Measurements from ENCODE around the gene PSMD6. TPM values are rescaled to one million over a fixed set of nuclear protein-coding genes. Genes with fewer than 3 reads are reported as not detected.

Gene PSMD6
- total and polyA plus RNA-seq, 4 experiments from 2014 or later: 65.7 to 152 (median 97.3) TPM

GRCh38 chr3:64046996-64047594 lies 23.8 kb upstream of the PSMD6 start:
- Histone ChIP-seq H3K27me3 (ENCODE audit: insufficient read depth, low read length) (no peaks in the 10 kb centered on the region), H3K27ac (ENCODE audit: low read depth, low read length) (no peak overlapping the region), H3K4me3 (ENCODE audit: low read length in 2 of 2) (no peak overlapping the region), H3K4me1 (ENCODE audit: insufficient read depth, low read length) (no peaks in the 10 kb centered on the region), H3K9me3 (ENCODE audit: control insufficient read depth in 1 of 2, low read length in 2 of 2) (no peaks in the 10 kb centered on the region), H3K36me3 (ENCODE audit: insufficient read depth, low read length) (no peaks in the 10 kb centered on the region)
- Mint-ChIP-seq H3K4me3 (no peak overlapping the region), H3K9me3 (peaks cover 0 to 2% (median 0%) of the 10 kb centered on the region in 8 donors), H3K27me3 (peaks cover 22 to 30% of the 10 kb centered on the region in 2 donors), H3K4me1 (peaks cover 0 to 4% (median 1%) of the 10 kb centered on the region in 4 donors), H3K36me3 (no peaks in the 10 kb centered on the region), H3K27ac (no peak overlapping the region)
- CTCF ChIA-PET (ENCODE audit: partially characterized antibody): interaction anchor here (2.1 kb wide), 1 partner anchor 16 kb away, joined by 5 read pairs; no protein-coding TSS in a partner anchor
- no peak for DNase-seq
- POLR2A ChIA-PET (ENCODE audit: partially characterized antibody): no interaction called here
- intact Hi-C loops (cut with micrococcal nuclease): no loop called here

DNA sequence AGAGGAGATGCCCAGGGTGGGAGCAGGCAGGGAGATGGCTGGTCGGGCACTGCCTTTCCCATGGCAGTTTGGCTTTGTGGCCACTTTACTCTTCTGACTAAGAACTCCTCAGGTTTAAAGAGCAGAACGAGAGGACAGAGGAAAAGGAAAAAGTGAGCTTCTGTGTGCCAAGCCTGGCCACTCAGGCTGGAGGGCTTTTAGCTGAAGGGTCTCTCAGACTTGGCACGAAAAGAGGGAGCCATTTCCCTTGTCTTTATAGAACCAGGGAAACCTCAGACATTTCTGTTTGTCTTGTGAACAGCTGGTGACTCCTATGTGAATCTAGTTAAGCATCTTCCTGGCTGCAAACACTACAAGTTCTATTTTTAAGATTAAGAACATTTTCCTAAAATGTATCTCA lies 23.3 kb upstream of the PSMD6 start:
- Histone ChIP-seq H3K27ac (ENCODE audit: low read depth, low read length) (no peak overlapping the region), H3K36me3 (ENCODE audit: insufficient read depth, low read length) (no peaks in the 10 kb centered on the region), H3K27me3 (ENCODE audit: insufficient read depth, low read length) (no peaks in the 10 kb centered on the region), H3K4me3 (ENCODE audit: low read length in 2 of 2) (no peak overlapping the region), H3K9me3 (ENCODE audit: control insufficient read depth in 1 of 2, low read length in 2 of 2) (no peaks in the 10 kb centered on the region), H3K4me1 (ENCODE audit: insufficient read depth, low read length) (no peaks in the 10 kb centered on the region)
- peaks cover 0 to 2% (median 0%) of the 10 kb centered on the region in 8 donors for H3K9me3 Mint-ChIP-seq
- no peak overlapping the region for H3K27ac Mint-ChIP-seq
- peaks cover 24 to 33% of the 10 kb centered on the region in 2 donors for H3K27me3 Mint-ChIP-seq
- no peak for DNase-seq
- no peaks in the 10 kb centered on the region for H3K36me3 Mint-ChIP-seq
- peaks cover 0 to 4% (median 1%) of the 10 kb centered on the region in 4 donors for H3K4me1 Mint-ChIP-seq
- H3K4me3 Mint-ChIP-seq: no peak overlapping the region
- intact Hi-C loops (cut with micrococcal nuclease): no loop called here
- POLR2A ChIA-PET (ENCODE audit: partially characterized antibody): no interaction called here
- CTCF ChIA-PET (ENCODE audit: partially characterized antibody): no interaction called here

DNA sequence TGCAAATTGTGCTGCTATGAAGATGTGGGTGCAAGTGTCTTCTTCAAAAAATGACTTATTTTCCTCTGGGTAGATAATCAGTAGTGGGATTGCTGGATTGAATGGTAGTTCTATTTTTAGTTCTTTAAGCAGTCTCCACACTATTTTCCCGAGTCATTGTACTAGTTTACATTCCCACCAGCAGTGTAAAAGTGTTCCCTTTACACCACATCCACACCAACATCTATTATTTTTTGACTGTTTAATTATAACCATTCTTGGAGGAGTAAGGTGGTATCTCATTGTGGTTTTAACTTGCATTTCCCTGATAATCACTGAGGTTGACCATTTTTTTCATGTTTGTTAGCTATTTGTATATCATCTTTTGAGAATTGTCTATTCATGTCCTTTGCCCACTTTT lies 19.7 kb upstream of the PSMD6 start:
- no peak for DNase-seq
- peaks cover 22 to 27% of the 10 kb centered on the region in 2 donors for H3K27me3 Mint-ChIP-seq
- H3K36me3 ChIP-seq (ENCODE audit: insufficient read depth, low read length): no peaks in the 10 kb centered on the region
- H3K27ac ChIP-seq (ENCODE audit: low read depth, low read length): no peak overlapping the region
- H3K9me3 Mint-ChIP-seq: peaks cover 0 to 2% (median 0%) of the 10 kb centered on the region in 8 donors
- no peaks in the 10 kb centered on the region for H3K9me3 ChIP-seq (ENCODE audit: control insufficient read depth in 1 of 2, low read length in 2 of 2)
- no peak overlapping the region for H3K4me3 ChIP-seq (ENCODE audit: low read length in 2 of 2)
- ChIA-PET POLR2A (ENCODE audit: partially characterized antibody) (no interaction called here), CTCF (ENCODE audit: partially characterized antibody) (interaction anchor here (0.8 to 1.2 kb wide), 2 partner anchors 13 to 19 kb away, joined by 3 read pairs; no protein-coding TSS in a partner anchor)
- H3K27me3 ChIP-seq (ENCODE audit: insufficient read depth, low read length): no peaks in the 10 kb centered on the region
- peaks cover 0 to 4% (median 0%) of the 10 kb centered on the region in 4 donors for H3K4me1 Mint-ChIP-seq
- no peaks in the 10 kb centered on the region for H3K4me1 ChIP-seq (ENCODE audit: insufficient read depth, low read length)
- H3K27ac Mint-ChIP-seq: no peak overlapping the region
- intact Hi-C loops (cut with micrococcal nuclease): no loop called here
- no peaks in the 10 kb centered on the region for H3K36me3 Mint-ChIP-seq
- H3K4me3 Mint-ChIP-seq: no peak overlapping the region

DNA sequence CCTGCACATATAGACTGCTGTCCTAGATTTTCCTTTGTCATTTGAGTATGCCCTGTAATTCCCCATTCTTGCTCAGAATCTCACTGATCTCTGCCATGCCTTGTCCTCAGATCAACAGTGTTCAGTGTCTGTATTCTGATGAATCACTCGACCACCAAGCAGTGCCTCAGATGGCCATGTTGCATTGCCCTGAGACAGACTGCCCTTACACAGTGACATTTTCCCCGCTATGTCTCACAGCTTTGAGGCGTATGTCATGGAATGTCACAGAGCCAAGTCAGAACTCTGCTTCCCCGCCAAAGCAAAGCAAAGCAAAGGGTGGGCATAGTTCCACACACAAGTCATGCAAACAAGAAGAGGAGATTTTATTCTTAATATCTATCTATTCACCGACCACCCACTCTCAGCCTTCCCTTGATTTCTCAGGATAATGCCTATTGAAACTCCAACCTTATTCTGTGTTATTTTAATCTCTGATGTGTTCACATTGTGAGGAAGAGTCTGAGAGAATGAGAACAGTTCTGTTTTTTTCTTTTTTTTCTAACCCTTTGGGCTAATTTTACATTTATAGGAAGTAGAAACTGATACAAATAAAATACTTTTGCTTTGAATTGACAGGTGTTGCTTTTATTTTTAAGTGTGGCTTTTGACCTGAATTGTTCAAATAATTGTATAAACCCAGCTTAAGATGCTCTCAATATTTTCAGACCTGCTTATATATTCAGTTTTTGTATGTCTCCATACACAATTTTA lies 16.9 kb upstream of the PSMD6 start:
- no peak overlapping the region for H3K4me3 Mint-ChIP-seq
- intact Hi-C loops (cut with micrococcal nuclease): no loop called here
- Histone ChIP-seq H3K27ac (ENCODE audit: low read depth, low read length) (no peak overlapping the region), H3K27me3 (ENCODE audit: insufficient read depth, low read length) (no peaks in the 10 kb centered on the region), H3K9me3 (ENCODE audit: control insufficient read depth in 1 of 2, low read length in 2 of 2) (no peaks in the 10 kb centered on the region), H3K4me3 (ENCODE audit: low read length in 2 of 2) (no peak overlapping the region), H3K4me1 (ENCODE audit: insufficient read depth, low read length) (no peaks in the 10 kb centered on the region), H3K36me3 (ENCODE audit: insufficient read depth, low read length) (no peaks in the 10 kb centered on the region)
- POLR2A ChIA-PET (ENCODE audit: partially characterized antibody): no interaction called here
- no peaks in the 10 kb centered on the region for H3K36me3 Mint-ChIP-seq
- no peak overlapping the region for H3K27ac Mint-ChIP-seq
- peaks cover 0 to 3% (median 0%) of the 10 kb centered on the region in 4 donors for H3K4me1 Mint-ChIP-seq
- peaks cover 0 to 2% (median 0%) of the 10 kb centered on the region in 8 donors for H3K9me3 Mint-ChIP-seq
- CTCF ChIA-PET (ENCODE audit: partially characterized antibody): interaction anchor here (3.5 kb wide), 1 partner anchor 17 kb away, joined by 11 read pairs; the partner anchor contains the start of gene PSMD6
- H3K27me3 Mint-ChIP-seq: peaks cover 13 to 19% of the 10 kb centered on the region in 2 donors
- DNase-seq: no peak

- Histone ChIP-seq H3K27ac (ENCODE audit: low read depth, low read length) (no peak overlapping the region), H3K27me3 (ENCODE audit: insufficient read depth, low read length) (no peaks in the 10 kb centered on the region), H3K4me3 (ENCODE audit: low read length in 2 of 2) (no peak overlapping the region), H3K36me3 (ENCODE audit: insufficient read depth, low read length) (no peaks in the 10 kb centered on the region), H3K9me3 (ENCODE audit: control insufficient read depth in 1 of 2, low read length in 2 of 2) (no peaks in the 10 kb centered on the region), H3K4me1 (ENCODE audit: insufficient read depth, low read length) (no peaks in the 10 kb centered on the region)
- Mint-ChIP-seq H3K36me3 (no peaks in the 10 kb centered on the region), H3K27me3 (peaks cover 12 to 18% of the 10 kb centered on the region in 2 donors), H3K4me3 (no peak overlapping the region), H3K4me1 (peaks cover 0 to 3% (median 0%) of the 10 kb centered on the region in 4 donors), H3K9me3 (peaks cover 0 to 3% (median 1%) of the 10 kb centered on the region in 8 donors), H3K27ac (no peak overlapping the region)
- intact Hi-C loops (cut with micrococcal nuclease): no loop called here
- CTCF ChIA-PET (ENCODE audit: partially characterized antibody): interaction anchor here (0.7 to 3.5 kb wide), 2 partner anchors 13 to 16 kb away, joined by 3 to 11 read pairs; partner anchors contain the start of gene PSMD6
- DNase-seq: no peak
- POLR2A ChIA-PET (ENCODE audit: partially characterized antibody): no interaction called here
Observed at GRCh38 chr3:64039332-64039731, 16.0 kb upstream of the PSMD6 start.

DNA sequence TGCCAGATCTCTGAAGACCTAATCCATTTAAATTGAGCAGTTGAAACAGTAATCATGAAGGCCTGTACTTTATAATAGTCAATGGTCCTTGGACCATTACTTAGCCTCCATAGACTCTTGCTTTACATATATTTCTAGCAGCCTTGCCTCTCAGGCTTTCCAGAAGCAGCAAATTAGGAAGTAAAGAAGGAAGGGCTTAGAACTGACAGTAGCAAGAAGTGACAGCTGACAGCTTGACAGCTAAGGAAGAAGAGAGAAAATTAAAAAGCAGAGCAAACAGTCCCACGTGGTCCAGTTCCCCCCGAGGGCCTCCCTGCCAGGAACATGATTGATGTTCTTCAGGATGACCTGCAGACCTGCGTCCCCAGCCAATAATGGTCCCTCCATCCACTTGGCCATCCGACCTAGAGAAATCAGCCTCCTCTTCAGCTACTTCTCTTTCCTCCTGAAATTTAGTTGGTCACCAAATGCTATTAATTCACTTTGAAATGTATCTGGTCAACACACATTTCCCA lies 15.0 kb upstream of the PSMD6 start:
- Mint-ChIP-seq H3K36me3 (no peaks in the 10 kb centered on the region), H3K27ac (no peak overlapping the region), H3K4me1 (peaks cover 0 to 3% (median 0%) of the 10 kb centered on the region in 4 donors), H3K9me3 (peaks cover 0 to 4% (median 2%) of the 10 kb centered on the region in 8 donors), H3K27me3 (peaks cover 9 to 16% of the 10 kb centered on the region in 2 donors), H3K4me3 (no peak overlapping the region)
- ChIA-PET CTCF (ENCODE audit: partially characterized antibody) (interaction anchor here (1.6 to 3.5 kb wide), 2 partner anchors 15 to 446 kb away, joined by 5 to 11 read pairs; partner anchors contain the start of gene PSMD6), POLR2A (ENCODE audit: partially characterized antibody) (no interaction called here)
- Histone ChIP-seq H3K36me3 (ENCODE audit: insufficient read depth, low read length) (no peaks in the 10 kb centered on the region), H3K9me3 (ENCODE audit: control insufficient read depth in 1 of 2, low read length in 2 of 2) (no peaks in the 10 kb centered on the region), H3K27ac (ENCODE audit: low read depth, low read length) (no peak overlapping the region), H3K4me1 (ENCODE audit: insufficient read depth, low read length) (no peaks in the 10 kb centered on the region), H3K27me3 (ENCODE audit: insufficient read depth, low read length) (no peaks in the 10 kb centered on the region), H3K4me3 (ENCODE audit: low read length in 2 of 2) (no peak overlapping the region)
- intact Hi-C loops (cut with micrococcal nuclease): no loop called here
- no peak for DNase-seq

DNA sequence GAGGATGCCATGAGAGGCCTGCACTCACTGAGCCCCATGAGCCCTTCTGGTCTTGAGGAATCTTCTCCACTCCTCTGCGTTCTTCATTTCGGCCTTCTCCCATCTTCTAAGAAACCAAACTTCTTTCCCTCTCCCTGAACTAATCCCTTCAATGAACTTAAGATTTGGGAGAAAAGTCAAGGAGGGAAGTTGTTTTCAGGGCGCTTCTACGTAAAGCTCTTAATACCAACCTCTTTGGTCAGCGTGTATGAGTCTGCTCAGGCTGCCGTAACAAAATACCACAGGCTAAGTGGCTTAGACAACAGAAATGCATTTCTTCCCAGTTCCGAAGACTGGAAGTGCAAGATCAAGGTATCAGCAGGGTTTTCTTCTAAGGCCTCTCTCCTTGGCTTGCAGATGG lies 13.8 kb upstream of the PSMD6 start:
- intact Hi-C loops (cut with micrococcal nuclease): no loop called here
- no peaks in the 10 kb centered on the region for H3K36me3 ChIP-seq (ENCODE audit: insufficient read depth, low read length)
- Mint-ChIP-seq H3K4me1 (peaks cover 0 to 3% (median 0%) of the 10 kb centered on the region in 4 donors), H3K4me3 (no peak overlapping the region), H3K27ac (no peak overlapping the region), H3K36me3 (no peaks in the 10 kb centered on the region), H3K9me3 (peaks cover 0 to 4% (median 2%) of the 10 kb centered on the region in 8 donors), H3K27me3 (peaks cover 4 to 10% of the 10 kb centered on the region in 2 donors)
- no peak overlapping the region for H3K27ac ChIP-seq (ENCODE audit: low read depth, low read length)
- no peaks in the 10 kb centered on the region for H3K27me3 ChIP-seq (ENCODE audit: insufficient read depth, low read length)
- no peaks in the 10 kb centered on the region for H3K4me1 ChIP-seq (ENCODE audit: insufficient read depth, low read length)
- DNase-seq: no peak
- H3K9me3 ChIP-seq (ENCODE audit: control insufficient read depth in 1 of 2, low read length in 2 of 2): no peaks in the 10 kb centered on the region
- H3K4me3 ChIP-seq (ENCODE audit: low read length in 2 of 2): no peak overlapping the region
- ChIA-PET POLR2A (ENCODE audit: partially characterized antibody) (no interaction called here), CTCF (ENCODE audit: partially characterized antibody) (interaction anchor here (3.5 kb wide), 1 partner anchor 14 kb away, joined by 11 read pairs; the partner anchor contains the start of gene PSMD6)
